Measurements from ENCODE around the gene DNAJC1. TPM values are rescaled to one million over a fixed set of nuclear protein-coding genes. Genes with fewer than 3 reads are reported as not detected.
"Not testable (repeated sequence)": the region's sequence is repeated elsewhere in the genome, so short reads cannot be mapped to it uniquely, and the experiment has no call there.

The DNAJC1 gene, protein sequence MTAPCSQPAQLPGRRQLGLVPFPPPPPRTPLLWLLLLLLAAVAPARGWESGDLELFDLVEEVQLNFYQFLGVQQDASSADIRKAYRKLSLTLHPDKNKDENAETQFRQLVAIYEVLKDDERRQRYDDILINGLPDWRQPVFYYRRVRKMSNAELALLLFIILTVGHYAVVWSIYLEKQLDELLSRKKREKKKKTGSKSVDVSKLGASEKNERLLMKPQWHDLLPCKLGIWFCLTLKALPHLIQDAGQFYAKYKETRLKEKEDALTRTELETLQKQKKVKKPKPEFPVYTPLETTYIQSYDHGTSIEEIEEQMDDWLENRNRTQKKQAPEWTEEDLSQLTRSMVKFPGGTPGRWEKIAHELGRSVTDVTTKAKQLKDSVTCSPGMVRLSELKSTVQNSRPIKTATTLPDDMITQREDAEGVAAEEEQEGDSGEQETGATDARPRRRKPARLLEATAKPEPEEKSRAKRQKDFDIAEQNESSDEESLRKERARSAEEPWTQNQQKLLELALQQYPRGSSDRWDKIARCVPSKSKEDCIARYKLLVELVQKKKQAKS
- total RNA-seq, result 61.6 and 74.7 TPM in 2 replicates

DNA sequence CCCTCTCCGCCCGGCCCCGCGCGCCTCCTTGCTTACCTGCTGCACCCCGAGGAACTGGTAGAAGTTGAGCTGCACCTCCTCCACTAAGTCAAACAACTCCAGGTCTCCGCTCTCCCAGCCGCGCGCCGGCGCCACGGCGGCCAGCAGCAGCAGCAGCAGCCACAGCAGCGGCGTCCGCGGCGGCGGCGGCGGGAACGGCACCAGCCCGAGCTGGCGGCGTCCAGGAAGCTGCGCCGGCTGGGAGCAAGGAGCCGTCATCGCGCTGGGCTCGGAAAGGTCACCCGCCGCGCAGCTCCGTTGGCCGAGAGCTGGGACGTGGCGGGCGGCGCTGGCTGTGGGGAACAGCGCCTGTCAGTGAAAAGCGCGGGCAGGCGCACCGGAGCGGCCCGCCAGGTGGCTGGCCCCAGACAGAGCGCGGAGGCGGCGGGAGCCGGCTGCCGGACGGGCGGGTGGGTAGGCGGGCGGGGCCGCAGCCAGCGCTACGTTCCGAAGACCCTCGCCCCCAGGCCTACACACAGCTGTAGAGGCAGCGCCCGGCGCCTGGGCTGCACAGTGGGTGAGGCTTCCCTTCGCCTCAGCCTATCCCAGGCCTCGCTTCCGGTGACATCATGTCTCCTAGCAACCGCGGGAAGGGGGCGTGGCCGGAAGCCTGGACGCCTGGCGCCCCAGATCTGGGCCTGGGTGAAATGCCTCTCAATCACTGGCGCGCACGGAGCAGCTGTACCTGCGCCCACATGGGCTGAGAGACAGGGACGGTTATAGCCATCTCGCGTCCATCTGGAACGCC, at the start of gene DNAJC1:
Gene DNAJC1, minus strand, starts transcription at position 554 of the 787 bp plus-strand sequence. Its CDS starts 296 bp downstream, at position 258.
- peak; percentile 81 for DNase-seq (ENCODE audit: low read depth)

DNA sequence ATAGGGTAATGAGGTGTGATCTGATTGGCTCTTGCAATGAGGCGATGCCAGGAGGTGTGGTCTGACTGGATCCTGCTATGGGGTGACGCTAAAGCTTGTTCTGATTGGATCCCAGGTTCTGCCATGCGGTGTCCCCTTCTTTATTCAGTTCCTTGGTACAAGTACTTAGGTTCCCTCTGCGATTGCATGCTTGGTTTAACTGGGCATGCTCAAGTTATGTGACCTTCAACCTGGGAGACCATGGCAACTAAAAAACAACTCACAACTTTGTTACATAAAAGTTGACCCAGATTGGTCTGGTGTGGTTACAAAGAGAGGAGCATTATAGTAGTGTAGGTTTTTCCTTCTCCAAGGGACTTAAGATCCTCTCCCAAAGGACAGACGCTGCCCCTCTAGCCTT, 49.5 kb upstream of the DNAJC1 start:
- peak; percentile 82 for DNase-seq (ENCODE audit: low read depth)

GRCh38 chr10:22049635-22050034, 46.1 kb upstream of the DNAJC1 start:
- no peak for DNase-seq (ENCODE audit: low read depth)

DNA sequence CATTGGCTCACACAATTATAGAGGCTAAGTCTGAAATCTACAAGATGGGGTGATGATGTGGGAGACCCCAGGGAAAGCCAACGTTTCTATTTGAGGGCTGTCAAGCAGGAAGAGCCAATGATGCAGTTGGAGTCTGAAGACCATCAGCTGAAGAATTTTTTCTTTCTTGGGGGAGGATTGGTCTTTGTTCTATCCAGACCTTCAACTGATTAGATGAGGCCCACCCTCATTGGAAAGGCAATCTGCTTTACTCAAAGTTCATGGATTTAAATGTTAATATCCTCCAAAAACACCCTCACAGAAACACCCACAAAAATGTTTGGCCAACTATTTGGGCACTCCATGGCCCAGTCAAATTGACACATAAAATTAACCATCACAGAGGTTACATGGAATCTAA, 44.3 kb upstream of the DNAJC1 start:
- no peak for DNase-seq (ENCODE audit: low read depth)

DNA sequence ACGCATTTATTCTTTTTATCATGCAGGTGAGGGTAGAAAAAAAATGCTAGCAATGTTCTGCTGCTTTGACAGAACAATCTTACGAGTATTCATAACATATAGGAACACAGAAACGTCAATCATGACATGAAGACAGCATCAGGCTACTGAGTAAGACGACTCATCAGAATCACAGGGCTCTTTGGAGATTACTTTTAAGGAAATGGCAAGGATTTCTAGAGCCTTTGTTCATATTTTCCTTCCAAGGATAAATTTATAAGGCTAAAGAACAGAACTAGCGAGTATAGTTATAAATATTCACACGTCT, 39.8 kb upstream of the DNAJC1 start:
- no peak for DNase-seq (ENCODE audit: low read depth)

DNA sequence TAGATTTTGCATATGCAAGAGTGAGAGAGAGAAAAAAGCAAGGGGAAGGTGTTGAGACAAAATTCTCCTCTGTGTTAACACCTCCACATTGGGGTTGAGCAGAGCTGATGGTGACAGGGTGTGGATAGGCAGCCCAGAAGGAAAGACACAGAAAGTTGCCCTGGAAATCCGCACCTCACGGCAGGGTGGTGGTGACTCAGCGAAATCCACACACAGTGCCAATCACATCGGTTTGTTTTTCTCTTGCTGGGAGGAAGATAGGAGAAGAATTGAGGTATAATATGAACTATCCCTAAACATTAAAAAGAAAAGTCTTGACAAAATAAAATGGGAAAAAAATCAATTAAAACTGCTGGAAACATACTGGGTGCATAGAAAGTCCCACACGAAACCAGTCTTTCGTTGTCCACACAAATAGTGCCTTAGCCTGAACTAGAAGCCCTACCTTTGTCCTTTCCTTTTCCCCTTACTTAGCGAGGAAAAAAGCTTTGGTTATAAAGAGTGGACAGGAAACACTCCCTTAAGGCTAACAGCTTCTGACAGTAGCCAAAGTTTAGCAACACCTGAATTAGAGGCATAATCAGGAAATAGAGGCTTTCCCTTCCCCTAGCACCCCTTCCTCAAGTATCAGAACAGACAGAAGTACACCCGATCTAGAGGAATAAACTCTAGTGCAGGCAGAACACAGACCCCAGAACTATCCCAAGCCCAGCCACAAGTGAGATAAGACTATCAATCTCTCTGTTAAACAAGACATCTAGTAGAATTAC, 39.2 kb upstream of the DNAJC1 start:
- peak; percentile 19 for DNase-seq (ENCODE audit: low read depth)

- no peak for DNase-seq (ENCODE audit: low read depth)
Observed at GRCh38 chr10:22034333-22034732, 30.8 kb upstream of the DNAJC1 start.

DNA sequence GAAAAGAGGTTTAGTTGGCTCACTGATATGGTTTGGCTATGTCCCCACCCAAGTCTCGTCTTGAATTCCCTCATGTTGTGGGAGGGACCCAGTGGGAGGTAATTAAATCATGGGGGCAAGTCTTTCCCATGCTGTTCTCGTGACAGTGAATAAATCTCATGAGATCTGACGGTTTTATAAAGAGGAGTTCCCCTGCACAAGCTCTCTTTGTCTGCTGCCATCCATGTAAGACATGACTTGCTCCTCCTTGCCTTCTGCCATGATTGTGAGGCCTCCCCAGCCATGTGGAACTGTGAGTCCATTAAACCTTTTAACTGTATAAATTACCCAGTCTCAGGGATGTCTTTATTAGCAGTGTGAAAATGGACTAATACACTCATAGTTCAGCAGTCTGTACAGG, 28.7 kb upstream of the DNAJC1 start:
- not testable (repeated sequence) for DNase-seq (ENCODE audit: low read depth)

GRCh38 chr10:22030421-22030820, 26.9 kb upstream of the DNAJC1 start:
- DNase-seq (ENCODE audit: low read depth), result no peak

- peak; percentile 8 for DNase-seq (ENCODE audit: low read depth)
Observed at GRCh38 chr10:22029445-22030236, 26.1 kb upstream of the DNAJC1 start.

GRCh38 chr10:22027364-22028238, 24.1 kb upstream of the DNAJC1 start:
- no peak for DNase-seq (ENCODE audit: low read depth)

GRCh38 chr10:22026287-22026686, 22.8 kb upstream of the DNAJC1 start:
- DNase-seq (ENCODE audit: low read depth), result no peak

DNA sequence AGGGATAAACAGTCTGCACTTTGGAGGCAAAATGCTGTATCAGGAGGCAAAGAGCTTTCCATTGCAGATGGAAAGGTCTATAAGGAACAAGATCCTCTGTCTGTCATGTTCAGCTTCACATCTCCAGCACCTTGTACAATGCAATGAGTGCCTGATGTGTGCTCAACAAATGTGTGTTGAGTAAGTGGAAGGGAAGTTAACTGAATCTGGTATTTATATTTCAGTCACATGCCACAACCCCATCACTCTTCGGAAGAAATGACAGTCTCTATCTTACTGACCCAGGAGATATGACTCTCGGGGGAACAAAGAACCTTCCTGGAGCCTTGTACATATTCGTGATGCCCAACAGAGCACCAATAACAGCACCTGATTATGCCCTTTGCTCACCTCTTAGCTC, 20.0 kb upstream of the DNAJC1 start:
- DNase-seq (ENCODE audit: low read depth), result no peak

DNA sequence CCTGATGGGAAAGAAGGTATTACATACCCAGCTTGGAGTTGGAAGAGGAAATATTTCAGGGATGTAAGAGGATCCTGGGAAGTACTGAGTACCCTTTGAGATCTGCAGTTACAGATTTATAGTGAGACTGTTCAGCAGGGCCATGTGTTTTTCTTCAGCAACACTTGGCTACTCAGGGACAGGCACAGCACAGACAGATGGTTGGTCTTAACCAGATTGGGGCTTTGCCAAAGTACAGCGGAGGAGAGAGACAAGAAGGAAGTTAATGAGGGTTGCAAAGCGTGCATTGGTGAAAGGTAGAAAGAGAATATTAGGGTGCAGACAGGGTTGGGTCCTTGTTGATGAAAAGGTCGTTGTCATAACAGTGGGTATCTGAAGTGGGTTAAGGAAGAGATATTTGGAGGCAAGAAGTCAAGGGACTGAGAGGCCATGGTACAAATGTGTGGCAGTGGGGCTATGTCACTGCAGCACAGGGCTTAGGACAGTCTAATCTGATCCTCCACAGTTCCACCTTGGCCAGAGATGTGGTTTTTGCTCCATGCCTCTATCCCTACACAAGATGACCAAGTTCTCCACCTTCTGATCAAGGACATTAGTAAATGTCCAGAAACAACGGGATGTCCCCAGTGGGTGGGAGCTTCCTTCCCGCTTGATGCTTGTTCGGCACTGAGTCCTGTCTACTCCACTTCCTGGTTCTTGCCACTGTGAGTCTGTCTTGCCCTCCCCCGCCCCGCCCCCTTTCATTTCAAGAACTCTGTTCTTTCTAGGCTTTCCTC, 18.9 kb upstream of the DNAJC1 start:
- no peak for DNase-seq (ENCODE audit: low read depth)

- DNase-seq (ENCODE audit: low read depth), result not testable (repeated sequence)
Observed at GRCh38 chr10:22021144-22021543, 17.6 kb upstream of the DNAJC1 start.

- no peak for DNase-seq (ENCODE audit: low read depth)
Observed at GRCh38 chr10:22017283-22018020, 13.9 kb upstream of the DNAJC1 start.

- DNase-seq (ENCODE audit: low read depth), result no peak
Observed at GRCh38 chr10:22016046-22016705, 12.6 kb upstream of the DNAJC1 start.

GRCh38 chr10:22010973-22011408, 7.5 kb upstream of the DNAJC1 start:
- DNase-seq (ENCODE audit: low read depth), result peak; percentile 16
